Panc1 (cell line): ENCODE measurements around the gene LPP. TPM values are rescaled to one million over a fixed set of nuclear protein-coding genes. Genes with fewer than 3 reads are reported as not detected.

Experiments used
- ATAC-seq: fragments of 200-7000 bp; cut with Tn5 transposase; 2 replicates; pipeline ENCODE4 v1.9.1; 2020; ENCODE audit warnings: mild to moderate bottlenecking, moderate library complexity
- BruUV-seq: library from RNA; stranded (reverse); fragments of 400-500 nt; replicated peaks from 2 replicates; lab custom pipeline; 2021; lab: Mats Ljungman, UMichigan
- CTCF ChIA-PET: fragments of 300-600 bp; sonication (Branson Sonifier 250); formaldehyde crosslinking; loops from one replicate; lab custom pipeline; 2022; ENCODE audit warnings: antibody characterized with exemption; lab: Charles Lee
- POLR2A ChIA-PET: fragments of 300-600 bp; sonication (Branson Sonifier 250); formaldehyde crosslinking; loops from one replicate; lab custom pipeline; 2022; ENCODE audit warnings: antibody characterized with exemption; lab: Charles Lee
- DNase-seq: peaks from one replicate; pipeline ENCODE4 v3.0.0-alpha.2; 2010; ENCODE audit warnings: low read depth, low spot score
- H3K27ac ChIP-seq: 2 replicates; pipeline ENCODE4 v1.5.1; 2011; ENCODE audit warnings: mild to moderate bottlenecking, low read length, inconsistent platforms
- H3K27me3 ChIP-seq: fragments of 200-500 bp; sonication (Bioruptor generic); 2 replicates; pipeline ENCODE4 v1.6.0; 2014; ENCODE audit warnings: low read length, inconsistent platforms; ENCODE audit not compliant: control insufficient read depth, insufficient read depth
- H3K36me3 ChIP-seq: fragments of 200-500 bp; sonication (Bioruptor generic); 2 replicates; pipeline ENCODE4 v1.5.1; 2014; ENCODE audit warnings: inconsistent platforms, mild to moderate bottlenecking, low read length, moderate library complexity; ENCODE audit not compliant: control insufficient read depth, insufficient read depth
- H3K4me1 ChIP-seq: 2 replicates; pipeline ENCODE4 v1.5.1; 2011; ENCODE audit warnings: inconsistent platforms, mild to moderate bottlenecking, low read length, moderate library complexity; ENCODE audit not compliant: control insufficient read depth, insufficient read depth
- H3K4me3 ChIP-seq, 2 experiments: 2 replicates each; pipeline ENCODE4 v1.5.1; 2011 to 2012; ENCODE audit warnings: low read depth in 2 of 2, low read length in 2 of 2, mild to moderate bottlenecking in 2 of 2, inconsistent platforms in 1 of 2, moderate library complexity in 1 of 2
- H3K9me3 ChIP-seq: fragments of 200-500 bp; sonication (Bioruptor generic); 2 replicates; pipeline ENCODE4 v1.5.1; 2014; ENCODE audit warnings: low read depth, mild to moderate bottlenecking, inconsistent platforms, low read length, moderate library complexity; ENCODE audit not compliant: control insufficient read depth, insufficient read depth
- CTCF ChIP-seq: fragments of 450-650 bp; IDR thresholded peaks from 2 replicates; pipeline ENCODE4 v1.5.1; 2017; ENCODE audit warnings: mild to moderate bottlenecking
- POLR2AphosphoS5 ChIP-seq: IDR thresholded peaks from 2 replicates; pipeline ENCODE4 v1.6.1; 2012; ENCODE audit warnings: mild to moderate bottlenecking, low read depth, low read length, moderate library complexity
- REST ChIP-seq, 2 experiments: IDR thresholded peaks; 2 replicates each; pipeline ENCODE4 v1.6.1; 2011 to 2012; ENCODE audit warnings: low read depth in 2 of 2, control low read depth in 1 of 2, low read length in 1 of 2, mild to moderate bottlenecking in 1 of 2, moderate library complexity in 1 of 2; ENCODE audit not compliant: insufficient read depth in 1 of 2
- SIN3A ChIP-seq: IDR thresholded peaks from 2 replicates; pipeline ENCODE4 v1.6.1; 2012; ENCODE audit warnings: low read depth, mild to moderate bottlenecking, low read length, moderate library complexity, borderline replicate concordance; ENCODE audit not compliant: insufficient read depth
- TCF7L2 ChIP-seq: IDR thresholded peaks from 2 replicates; pipeline ENCODE4 v1.6.1; 2011; ENCODE audit warnings: mild to moderate bottlenecking, low read depth, low read length, inconsistent platforms
- in situ Hi-C: cut with HindIII; loops from 2 replicates; pipeline ENCODE4 v1.10.0; 2016; ENCODE audit warnings: low sequenced_read_pairs, low pct_unique_long_range_greater_than_20kb
- intact Hi-C: fragments of 100-400 bp; cut with micrococcal nuclease; formaldehyde crosslinking; loops from one replicate; pipeline ENCODE4 v1.10.0; 2022; ENCODE audit not compliant: unreplicated experiment
- total RNA-seq: library from RNA; stranded (reverse); gene quantifications from one replicate; pipeline ENCODE4 v1.2.1, GENCODE V29; 2021; ENCODE audit not compliant: unreplicated experiment

Gene LPP
- total RNA-seq, 1 experiment from 2014 or later, result 90.0 TPM

- Histone ChIP-seq H3K36me3 (no peaks in the 10 kb centered on the region), H3K27me3 (no peaks in the 10 kb centered on the region), H3K9me3 (no peaks in the 10 kb centered on the region), H3K4me1 (no peaks in the 10 kb centered on the region), H3K27ac (no peak overlapping the region), H3K4me3 (no peak overlapping the region)
- intact Hi-C loops (no loop called here), in situ Hi-C loops (no loop called here)
- TF ChIP-seq POLR2AphosphoS5, result no peak
- TF ChIP-seq REST (IDR thresholded peaks at IDR 0.05; ENCODE audit: insufficient read depth in 1 of 2, low read depth in 2 of 2, low read length in 1 of 2), result no peak
- no peak for TF ChIP-seq SIN3A
- TF ChIP-seq TCF7L2, result no peak
- no peak for TF ChIP-seq CTCF
- ATAC-seq, result no peak
- POLR2A ChIA-PET, result no interaction called here
- no TSS peak for BruUV-seq
- CTCF ChIA-PET, result no interaction called here
- no peak for DNase-seq
These were observed 700.8 kb downstream of the LPP start for GRCh38 chr3:188854772-188855149.

- no TSS peak for BruUV-seq
- DNase-seq (no peak), ATAC-seq (no peak)
- H3K27ac ChIP-seq, result no peak overlapping the region
- in situ Hi-C loops (no loop called here), intact Hi-C loops (no loop called here)
- no peak overlapping the region for H3K4me3 ChIP-seq
- no peaks in the 10 kb centered on the region for H3K4me1 ChIP-seq
- ChIA-PET CTCF (no interaction called here), POLR2A (no interaction called here)
- H3K27me3 ChIP-seq, result no peaks in the 10 kb centered on the region
- no peaks in the 10 kb centered on the region for H3K36me3 ChIP-seq
- TF ChIP-seq TCF7L2 (no peak), CTCF (no peak), REST (IDR thresholded peaks at IDR 0.05; ENCODE audit: insufficient read depth in 1 of 2, low read depth in 2 of 2, low read length in 1 of 2) (no peak), SIN3A (no peak), POLR2AphosphoS5 (no peak)
- H3K9me3 ChIP-seq, result no peaks in the 10 kb centered on the region
These were observed 701.7 kb downstream of the LPP start for GRCh38 chr3:188855675-188856074.
